Upper lobe of right lung (tissue), 1 donor: ENCODE data around the gene DEPDC5. TPM values are rescaled to one million over a fixed set of nuclear protein-coding genes. Genes with fewer than 3 reads are reported as not detected.

Experiments
- ATAC-seq: fragments of 200-7000 bp; cut with Tn5 transposase; one replicate; pipeline ENCODE4 v1.9.1; 2020; ENCODE audit warnings: mild to moderate bottlenecking, moderate library complexity
- DNase-seq: peaks from one replicate; pipeline ENCODE4 v3.0.0-alpha.2; 2020
- H3K27ac ChIP-seq: fragments of 200-600 bp; one replicate; pipeline ENCODE4 v1.8.0; 2022
- H3K27me3 ChIP-seq: fragments of 200-600 bp; one replicate; pipeline ENCODE4 v1.8.0; 2022; ENCODE audit warnings: mild to moderate bottlenecking
- H3K36me3 ChIP-seq: fragments of 200-600 bp; one replicate; pipeline ENCODE4 v1.8.0; 2022
- H3K4me1 ChIP-seq: fragments of 200-600 bp; one replicate; pipeline ENCODE4 v1.8.0; 2022
- H3K4me3 ChIP-seq: fragments of 200-600 bp; one replicate; pipeline ENCODE4 v1.8.0; 2022; ENCODE audit warnings: mild to moderate bottlenecking
- H3K9me3 ChIP-seq: fragments of 200-600 bp; one replicate; pipeline ENCODE4 v1.8.0; 2022
- intact Hi-C: fragments of 100-400 bp; cut with DNase I; formaldehyde crosslinking; loops from one replicate; pipeline ENCODE4 v1.11.0; 2022
- total RNA-seq: library from RNA; stranded (reverse); fragmentation: NEBNext Ultra II Directional; extraction: Animal tissue kit (Norgen Biotek cat#: 25700); gene quantifications from one replicate; pipeline ENCODE4 v1.2.1, GENCODE V29; 2021
- TF ChIP-seq, protein P1 (sequence below): fragments of 200-600 bp; IDR thresholded peaks from one replicate; pipeline ENCODE4 v1.8.0; 2022; ENCODE audit warnings: antibody characterized with exemption
- donor health status: DM: no; HTN: yes; CAD: no; lungs with severe emphysema.

The DEPDC5 gene
- total RNA-seq, 1 donor from 2014 or later, result 24.7 TPM

GRCh38 chr22:31917227-31917921, 163.6 kb downstream of the DEPDC5 start:
- intact Hi-C loops, result no loop called here
- ATAC-seq, result peak; percentile 88
- DNase-seq, result peak; percentile 67
- TF ChIP-seq, protein P1, sequence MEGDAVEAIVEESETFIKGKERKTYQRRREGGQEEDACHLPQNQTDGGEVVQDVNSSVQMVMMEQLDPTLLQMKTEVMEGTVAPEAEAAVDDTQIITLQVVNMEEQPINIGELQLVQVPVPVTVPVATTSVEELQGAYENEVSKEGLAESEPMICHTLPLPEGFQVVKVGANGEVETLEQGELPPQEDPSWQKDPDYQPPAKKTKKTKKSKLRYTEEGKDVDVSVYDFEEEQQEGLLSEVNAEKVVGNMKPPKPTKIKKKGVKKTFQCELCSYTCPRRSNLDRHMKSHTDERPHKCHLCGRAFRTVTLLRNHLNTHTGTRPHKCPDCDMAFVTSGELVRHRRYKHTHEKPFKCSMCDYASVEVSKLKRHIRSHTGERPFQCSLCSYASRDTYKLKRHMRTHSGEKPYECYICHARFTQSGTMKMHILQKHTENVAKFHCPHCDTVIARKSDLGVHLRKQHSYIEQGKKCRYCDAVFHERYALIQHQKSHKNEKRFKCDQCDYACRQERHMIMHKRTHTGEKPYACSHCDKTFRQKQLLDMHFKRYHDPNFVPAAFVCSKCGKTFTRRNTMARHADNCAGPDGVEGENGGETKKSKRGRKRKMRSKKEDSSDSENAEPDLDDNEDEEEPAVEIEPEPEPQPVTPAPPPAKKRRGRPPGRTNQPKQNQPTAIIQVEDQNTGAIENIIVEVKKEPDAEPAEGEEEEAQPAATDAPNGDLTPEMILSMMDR, result no peak
- no peaks in the 10 kb centered on the region for H3K27me3 ChIP-seq
- H3K36me3 ChIP-seq, result no peaks in the 10 kb centered on the region
- no peak overlapping the region for H3K27ac ChIP-seq
- peaks cover 15% of the 10 kb centered on the region for H3K4me1 ChIP-seq
- no peaks in the 10 kb centered on the region for H3K9me3 ChIP-seq
- H3K4me3 ChIP-seq, result no peak overlapping the region

GRCh38 chr22:31919730-31920129, 165.9 kb downstream of the DEPDC5 start:
- intact Hi-C loops, result no loop called here
- no peak overlapping the region for H3K4me3 ChIP-seq
- peaks cover 27% of the 10 kb centered on the region for H3K4me1 ChIP-seq
- no peak overlapping the region for H3K27ac ChIP-seq
- ATAC-seq (no peak), DNase-seq (no peak)
- TF ChIP-seq, protein P1, result no peak
- H3K9me3 ChIP-seq, result no peaks in the 10 kb centered on the region
- no peaks in the 10 kb centered on the region for H3K27me3 ChIP-seq
- H3K36me3 ChIP-seq, result no peaks in the 10 kb centered on the region

GRCh38 chr22:31920306-31920705, 166.5 kb downstream of the DEPDC5 start:
- H3K4me1 ChIP-seq, result peaks cover 27% of the 10 kb centered on the region
- H3K27me3 ChIP-seq, result no peaks in the 10 kb centered on the region
- H3K27ac ChIP-seq, result no peak overlapping the region
- H3K4me3 ChIP-seq, result no peak overlapping the region
- ATAC-seq (no peak), DNase-seq (no peak)
- intact Hi-C loops, result no loop called here
- TF ChIP-seq, protein P1, result no peak
- no peaks in the 10 kb centered on the region for H3K9me3 ChIP-seq
- H3K36me3 ChIP-seq, result no peaks in the 10 kb centered on the region

GRCh38 chr22:31921106-31921505, 167.3 kb downstream of the DEPDC5 start:
- Histone ChIP-seq H3K36me3 (no peaks in the 10 kb centered on the region), H3K4me1 (peaks cover 27% of the 10 kb centered on the region), H3K4me3 (no peak overlapping the region), H3K27me3 (no peaks in the 10 kb centered on the region), H3K27ac (no peak overlapping the region), H3K9me3 (no peaks in the 10 kb centered on the region)
- intact Hi-C loops, result no loop called here
- DNase-seq (no peak), ATAC-seq (no peak)
- TF ChIP-seq, protein P1, result no peak

GRCh38 chr22:31922534-31922933, 168.7 kb downstream of the DEPDC5 start:
- TF ChIP-seq, protein P1, result no peak
- Histone ChIP-seq H3K27me3 (no peaks in the 10 kb centered on the region), H3K27ac (no peak overlapping the region), H3K36me3 (no peaks in the 10 kb centered on the region), H3K4me3 (no peak overlapping the region), H3K4me1 (peaks cover 27% of the 10 kb centered on the region), H3K9me3 (no peaks in the 10 kb centered on the region)
- DNase-seq (no peak), ATAC-seq (peak; percentile 30)
- intact Hi-C loops, result no loop called here
